K562 (cell line): ENCODE measurements around the gene ALS2CL. TPM values are rescaled to one million over a fixed set of nuclear protein-coding genes. Genes with fewer than 3 reads are reported as not detected.

ENCODE experiments used
- CBFA2T3 ChIP-seq: fragments of 450-650 bp; IDR thresholded peaks from 2 replicates; pipeline ENCODE4 v1.6.1; 2017
- CREM ChIP-seq: IDR thresholded peaks from 2 replicates; pipeline ENCODE4 v1.6.1; 2014; ENCODE audit warnings: antibody characterized with exemption, low read depth
- E2F4 ChIP-seq: sonication (generic); formaldehyde crosslinking; IDR thresholded peaks from 2 replicates; pipeline ENCODE4 v1.8.0; 2022; ENCODE audit warnings: mild to moderate bottlenecking, low read depth, missing genetic modification reagents
- ID3 ChIP-seq, 2 experiments: fragments of 250-450 bp in 1 of 2; fragments of 450-650 bp in 1 of 2; sonication (Bioruptor Pico) in 1 of 2; IDR thresholded peaks; 2 replicates each; pipeline versions ENCODE4 v1.6.1 to v1.8.0; 2016 to 2021; ENCODE audit warnings: mild to moderate bottlenecking in 2 of 2, moderate library complexity in 2 of 2, missing compliant biosample characterization in 1 of 2, missing genetic modification characterization in 1 of 2
- MTA3 ChIP-seq: fragments of 450-650 bp; formaldehyde crosslinking; IDR thresholded peaks from 2 replicates; pipeline ENCODE4 v1.6.1; 2017; ENCODE audit warnings: mild to moderate bottlenecking, borderline replicate concordance
- MYNN ChIP-seq, 2 experiments: sonication (generic); formaldehyde crosslinking in 1 of 2; IDR thresholded peaks; 2 replicates each; pipeline versions ENCODE4 v1.5.0 to v1.6.1; 2016 to 2020; ENCODE audit warnings: antibody characterized with exemption in 1 of 2, missing genetic modification reagents in 1 of 2
- ZBTB12 ChIP-seq: fragments of 250-450 bp; sonication (Bioruptor Pico); IDR thresholded peaks from 2 replicates; pipeline ENCODE4 v1.4.0; 2020
- ZNF318 ChIP-seq, 2 experiments: fragments of 450-650 bp; IDR thresholded peaks; 2 replicates each; pipeline ENCODE4 v1.6.1; 2016; ENCODE audit warnings: mild to moderate bottlenecking in 2 of 2, borderline replicate concordance in 1 of 2, low read depth in 1 of 2, moderate library complexity in 1 of 2
- ZNF766 ChIP-seq: fragments of 200-800 bp; sonication (Bioruptor generic); conservative IDR thresholded peaks from 2 replicates; pipeline ENCODE4 v1.6.1; 2016; ENCODE audit warnings: missing genetic modification characterization, missing compliant biosample characterization
- ZSCAN32 ChIP-seq: fragments of 450-650 bp; formaldehyde crosslinking; IDR thresholded peaks from 2 replicates; pipeline ENCODE4 v1.4.0; 2020; ENCODE audit warnings: mild to moderate bottlenecking, moderate library complexity
- polyA plus RNA-seq, 8 experiments: library from polyadenylated mRNA; depleted of rRNA in 4 of 8; stranded (reverse) in 5 of 8; unstranded in 3 of 8; fragments of >200 nt; fragmentation: Nextera tagmentation in 2 of 8; fragmentation: Illumina TruSeq in 1 of 8; extraction: Ambion mirVana in 2 of 8; extraction: Trizol in 1 of 8; gene quantifications; 2 replicates each; pipeline versions ENCODE4 v1.2.1 to v1.2.3, GENCODE V29; 2011 to 2014; ENCODE audit warnings: inconsistent platforms in 1 of 8, missing spikeins in 1 of 8
- total RNA-seq, 7 experiments: library from RNA; depleted of rRNA in 6 of 7; stranded (reverse); fragments of >200 nt in 6 of 7; fragmentation: Illumina TruSeq in 2 of 7; extraction: Trizol in 2 of 7; gene quantifications; 2 replicates each; pipeline versions ENCODE4 v1.2.1 to v1.2.3, GENCODE V29; 2011 to 2021; ENCODE audit warnings: low replicate concordance in 1 of 7

ALS2CL gene
- total and polyA plus RNA-seq, 9 of the 15 experiments (the other 6 are each of a cell fraction or from before 2014, with no cell fraction given) = 0.03 to 0.13 (median 0.05) TPM; not detected in 3

GRCh38 chr3:46629551-46630517 is 63.6 kb downstream of the ALS2CL start (continued):
- TF ChIP-seq ZNF318 (IDR thresholded peaks at IDR 0.05; ENCODE audit: borderline replicate concordance in 1 of 2, low read depth in 1 of 2) (no peak), ZBTB12 (CRISPR knock-in tag) (no peak), CREM (peak; percentile 76), MTA3 (peak; percentile 57; the same call in 1 of the 2 replicates), ID3 (CRISPR knock-in tag; IDR thresholded peaks at IDR 0.05) (no peak), ID3 (tag; IDR thresholded peaks at IDR 0.05) (no peak), CBFA2T3 (no peak), E2F4 (CRISPR knock-in tag) (no peak), ZSCAN32 (no peak), ZNF766 (no peak), MYNN (IDR thresholded peaks at IDR 0.05) (no peak), MYNN (CRISPR knock-in tag; IDR thresholded peaks at IDR 0.05) (no peak)
